PFSK-1 (cell line): ENCODE measurements around the gene FGGY.

Experiments
- FOXP2 ChIP-seq: optimal IDR thresholded peaks from 2 replicates; pipeline ENCODE3; 2011; ENCODE audit warnings: borderline replicate concordance, control low read depth, inconsistent platforms; ENCODE audit not compliant: insufficient read depth; ENCODE audit errors: extremely low read length, extremely low read depth
- POLR2AphosphoS5 ChIP-seq: IDR thresholded peaks from 2 replicates; pipeline ENCODE4 v1.6.1; 2012; ENCODE audit warnings: low read depth, mild to moderate bottlenecking, control low read depth, low read length, moderate library complexity
- SIN3A ChIP-seq: IDR thresholded peaks from 2 replicates; pipeline ENCODE4 v1.6.1; 2012; ENCODE audit warnings: mild to moderate bottlenecking, low read length, moderate library complexity, borderline replicate concordance; ENCODE audit not compliant: insufficient read depth
- TAF1 ChIP-seq: IDR thresholded peaks from 2 replicates; pipeline ENCODE4 v1.6.1; 2012; ENCODE audit warnings: low read length, control low read depth, borderline replicate concordance; ENCODE audit not compliant: insufficient read depth
- TF ChIP-seq, protein P1 (sequence below), 2 experiments: IDR thresholded peaks; 2 replicates each; pipeline versions ENCODE4 v1.6.1 to v1.8.0; 2011 to 2012; ENCODE audit warnings: low read depth in 2 of 2, low read length in 2 of 2, control low read depth in 1 of 2, inconsistent platforms in 1 of 2, mild to moderate bottlenecking in 1 of 2, moderate library complexity in 1 of 2; ENCODE audit not compliant: insufficient read depth in 1 of 2

Gene FGGY

DNA sequence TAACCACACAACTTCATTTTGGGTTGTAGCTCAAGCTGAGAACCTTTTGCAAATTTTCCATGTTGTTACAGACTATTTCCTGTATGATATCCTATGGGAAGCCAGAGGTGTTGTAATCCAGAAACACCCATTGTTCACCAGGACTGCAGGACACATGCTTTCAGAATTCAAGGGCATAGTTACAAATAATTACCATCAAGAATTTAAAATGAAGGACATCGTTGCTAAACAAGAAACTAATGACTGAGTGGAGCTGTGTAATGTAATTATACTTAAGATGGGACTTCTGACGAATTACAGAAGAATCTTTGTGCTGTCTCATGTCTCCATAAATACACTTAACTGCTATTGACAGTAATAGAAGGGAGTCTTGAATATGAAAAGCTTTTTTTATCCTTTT is 470.2 kb downstream of the FGGY start:
- no peak for TF ChIP-seq TAF1
- TF ChIP-seq, protein P1, sequence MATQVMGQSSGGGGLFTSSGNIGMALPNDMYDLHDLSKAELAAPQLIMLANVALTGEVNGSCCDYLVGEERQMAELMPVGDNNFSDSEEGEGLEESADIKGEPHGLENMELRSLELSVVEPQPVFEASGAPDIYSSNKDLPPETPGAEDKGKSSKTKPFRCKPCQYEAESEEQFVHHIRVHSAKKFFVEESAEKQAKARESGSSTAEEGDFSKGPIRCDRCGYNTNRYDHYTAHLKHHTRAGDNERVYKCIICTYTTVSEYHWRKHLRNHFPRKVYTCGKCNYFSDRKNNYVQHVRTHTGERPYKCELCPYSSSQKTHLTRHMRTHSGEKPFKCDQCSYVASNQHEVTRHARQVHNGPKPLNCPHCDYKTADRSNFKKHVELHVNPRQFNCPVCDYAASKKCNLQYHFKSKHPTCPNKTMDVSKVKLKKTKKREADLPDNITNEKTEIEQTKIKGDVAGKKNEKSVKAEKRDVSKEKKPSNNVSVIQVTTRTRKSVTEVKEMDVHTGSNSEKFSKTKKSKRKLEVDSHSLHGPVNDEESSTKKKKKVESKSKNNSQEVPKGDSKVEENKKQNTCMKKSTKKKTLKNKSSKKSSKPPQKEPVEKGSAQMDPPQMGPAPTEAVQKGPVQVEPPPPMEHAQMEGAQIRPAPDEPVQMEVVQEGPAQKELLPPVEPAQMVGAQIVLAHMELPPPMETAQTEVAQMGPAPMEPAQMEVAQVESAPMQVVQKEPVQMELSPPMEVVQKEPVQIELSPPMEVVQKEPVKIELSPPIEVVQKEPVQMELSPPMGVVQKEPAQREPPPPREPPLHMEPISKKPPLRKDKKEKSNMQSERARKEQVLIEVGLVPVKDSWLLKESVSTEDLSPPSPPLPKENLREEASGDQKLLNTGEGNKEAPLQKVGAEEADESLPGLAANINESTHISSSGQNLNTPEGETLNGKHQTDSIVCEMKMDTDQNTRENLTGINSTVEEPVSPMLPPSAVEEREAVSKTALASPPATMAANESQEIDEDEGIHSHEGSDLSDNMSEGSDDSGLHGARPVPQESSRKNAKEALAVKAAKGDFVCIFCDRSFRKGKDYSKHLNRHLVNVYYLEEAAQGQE (IDR thresholded peaks at IDR 0.05; ENCODE audit: insufficient read depth in 1 of 2, low read depth in 2 of 2, low read length in 2 of 2): no peak
- no peak for TF ChIP-seq POLR2AphosphoS5
- TF ChIP-seq FOXP2: no peak
- TF ChIP-seq SIN3A: no peak

DNA sequence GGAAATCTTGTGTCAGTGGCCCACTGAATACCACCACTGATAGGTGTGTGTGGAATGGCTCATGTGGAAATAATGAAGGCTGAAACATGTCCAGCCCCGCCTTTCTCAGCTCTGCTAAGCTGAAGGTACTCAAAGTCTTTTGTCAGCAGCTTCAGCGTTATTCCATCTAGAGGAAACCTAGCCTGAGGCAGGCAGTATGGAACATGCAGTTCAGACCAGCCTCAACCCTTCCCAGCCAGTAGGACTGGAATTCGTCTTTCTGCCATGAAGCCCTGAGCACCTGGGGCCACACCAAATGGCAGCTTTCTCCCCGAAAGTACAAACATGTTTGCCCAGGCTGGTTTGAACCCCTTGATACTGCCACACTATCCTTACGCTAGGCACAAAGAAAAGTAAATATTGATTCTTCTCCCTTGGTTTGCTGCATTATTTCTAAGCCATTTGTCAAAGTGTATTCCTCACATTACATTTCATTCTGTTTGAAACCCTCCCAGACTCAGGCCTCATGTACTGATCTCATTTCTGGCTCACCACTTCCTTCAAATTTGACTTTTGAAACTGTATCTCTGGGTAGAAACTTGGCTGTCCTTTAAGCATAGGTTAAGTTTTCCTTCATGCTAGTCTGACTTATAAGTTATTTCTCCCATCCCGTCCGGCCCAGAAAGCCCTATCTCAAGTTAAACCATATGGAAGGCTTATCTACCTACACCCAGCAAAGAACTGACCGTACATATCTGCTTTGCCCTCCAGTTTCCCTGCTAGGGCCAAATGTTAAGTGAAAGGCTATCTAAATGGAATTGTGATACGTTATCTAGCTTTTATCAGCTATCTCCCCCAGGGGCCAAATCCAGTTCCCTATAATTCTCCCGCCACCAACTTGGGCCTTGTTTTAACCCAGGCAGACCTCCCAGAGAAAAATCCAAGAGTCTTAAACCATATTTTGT is 472.2 kb downstream of the FGGY start:
- TF ChIP-seq POLR2AphosphoS5 (no peak), FOXP2 (no peak), TAF1 (no peak), SIN3A (no peak)
- TF ChIP-seq, protein P1 (IDR thresholded peaks at IDR 0.05; ENCODE audit: insufficient read depth in 1 of 2, low read depth in 2 of 2, low read length in 2 of 2): no peak

DNA sequence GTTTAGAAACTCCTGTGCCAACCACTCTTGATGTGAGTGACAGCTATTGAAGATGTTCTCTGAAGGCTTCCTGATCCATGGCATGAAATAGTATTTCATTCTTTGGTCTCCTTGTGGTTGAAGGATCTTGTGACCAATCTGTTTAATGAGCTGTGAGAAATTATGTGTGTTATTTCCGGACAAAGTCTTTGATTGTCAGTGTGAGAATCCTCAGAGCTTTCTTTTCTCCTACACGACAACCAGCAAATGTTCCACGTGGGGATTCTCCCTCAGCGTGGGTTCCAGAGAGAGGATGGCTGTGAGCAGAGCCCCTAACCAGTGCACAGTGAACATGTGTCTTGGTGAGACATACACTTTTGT is 472.8 kb downstream of the FGGY start:
- no peak for TF ChIP-seq POLR2AphosphoS5
- TF ChIP-seq, protein P1 (IDR thresholded peaks at IDR 0.05; ENCODE audit: insufficient read depth in 1 of 2, low read depth in 2 of 2, low read length in 2 of 2): no peak
- TF ChIP-seq SIN3A: no peak

DNA sequence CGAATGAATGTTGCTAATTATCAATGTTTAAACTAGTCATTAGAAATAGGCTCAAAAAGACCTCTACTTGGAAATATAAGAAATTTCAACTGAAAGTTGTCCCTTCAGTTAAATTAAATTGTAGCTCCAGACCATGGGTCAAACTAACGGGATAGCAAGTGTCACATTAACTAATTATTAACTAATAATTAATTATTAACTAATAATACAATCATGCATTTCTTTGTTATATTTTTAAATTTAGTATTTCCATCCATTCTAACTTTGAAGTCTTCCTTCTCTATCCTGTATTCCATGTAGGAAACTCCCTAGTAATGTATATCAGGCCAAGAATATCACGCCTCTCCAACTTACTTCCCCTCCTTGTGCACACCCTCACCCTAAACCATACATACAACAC is 474.5 kb downstream of the FGGY start:
- TF ChIP-seq TAF1 (no peak), POLR2AphosphoS5 (no peak), FOXP2 (no peak), SIN3A (no peak)

DNA sequence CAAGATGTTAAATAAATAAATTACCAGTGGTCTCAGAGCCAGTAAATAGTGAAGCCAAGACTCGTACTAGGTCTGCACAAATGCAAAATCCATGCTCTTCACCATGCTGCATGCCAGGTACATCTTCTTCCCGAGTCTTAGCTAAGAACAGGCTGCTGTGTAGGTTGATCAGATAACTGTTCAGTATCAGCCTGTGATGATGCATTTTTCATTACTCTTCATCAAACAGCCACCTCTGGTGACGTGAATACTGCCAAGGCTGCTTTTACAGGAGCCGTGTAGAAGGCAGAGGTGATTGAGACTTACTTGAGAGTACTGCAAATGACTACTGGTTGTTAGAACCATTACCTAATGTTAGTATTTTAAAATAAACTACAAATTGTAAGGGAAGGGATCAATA is 478.6 kb downstream of the FGGY start:
- TF ChIP-seq SIN3A: no peak
- no peak for TF ChIP-seq FOXP2
- TF ChIP-seq TAF1: no peak
- TF ChIP-seq, protein P1 (IDR thresholded peaks at IDR 0.05; ENCODE audit: insufficient read depth in 1 of 2, low read depth in 2 of 2, low read length in 2 of 2): no peak
- TF ChIP-seq POLR2AphosphoS5: no peak
